HepG2 (cell line): ENCODE measurements around the gene DVL3. TPM values are rescaled to one million over a fixed set of nuclear protein-coding genes. Genes with fewer than 3 reads are reported as not detected.

Source experiments
- AHR ChIP-seq: IDR thresholded peaks from 2 replicates; pipeline ENCODE4 v1.6.1; 2018; ENCODE audit warnings: missing genetic modification reagents, missing compliant biosample characterization
- HOXA5 ChIP-seq: sonication (generic); formaldehyde crosslinking; IDR thresholded peaks from 2 replicates; pipeline ENCODE4 v1.4.0; 2020; ENCODE audit warnings: missing genetic modification reagents
- NFE2 ChIP-seq: sonication (generic); formaldehyde crosslinking; IDR thresholded peaks from 2 replicates; pipeline ENCODE4 v1.4.0; 2020; ENCODE audit warnings: missing genetic modification reagents
- PHF8 ChIP-seq: sonication (generic); formaldehyde crosslinking; IDR thresholded peaks from 2 replicates; pipeline ENCODE4 v1.5.0; 2020; ENCODE audit warnings: missing genetic modification reagents
- SCMH1 ChIP-seq: sonication (generic); formaldehyde crosslinking; IDR thresholded peaks from 2 replicates; pipeline ENCODE4 v1.9.0; 2021; ENCODE audit warnings: missing genetic modification reagents, mild to moderate bottlenecking, borderline replicate concordance
- TEAD2 ChIP-seq: sonication (generic); formaldehyde crosslinking; IDR thresholded peaks from 2 replicates; pipeline ENCODE4 v1.9.0; 2021; ENCODE audit warnings: missing genetic modification reagents
- U2AF1 ChIP-seq: fragments of 200-400 bp; formaldehyde crosslinking; optimal IDR thresholded peaks from 2 replicates; pipeline ENCODE3; 2017; ENCODE audit warnings: mild to moderate bottlenecking, low read depth, low read length
- ZBTB3 ChIP-seq: sonication (generic); formaldehyde crosslinking; IDR thresholded peaks from 2 replicates; pipeline ENCODE4 v1.4.0; 2020; ENCODE audit warnings: low read depth, mild to moderate bottlenecking, moderate library complexity, missing genetic modification reagents, borderline replicate concordance
- ZNF225 ChIP-seq: sonication (generic); formaldehyde crosslinking; IDR thresholded peaks from 2 replicates; pipeline ENCODE4 v1.4.0; 2020; ENCODE audit warnings: mild to moderate bottlenecking, missing genetic modification reagents
- ZNF430 ChIP-seq: sonication (generic); formaldehyde crosslinking; IDR thresholded peaks from 2 replicates; pipeline ENCODE4 v1.9.0; 2021; ENCODE audit warnings: mild to moderate bottlenecking, missing genetic modification reagents
- ZNF549 ChIP-seq: sonication (generic); formaldehyde crosslinking; IDR thresholded peaks from 2 replicates; pipeline ENCODE4 v1.5.0; 2020; ENCODE audit warnings: missing genetic modification reagents
- ZNF562 ChIP-seq: sonication (generic); formaldehyde crosslinking; IDR thresholded peaks from 2 replicates; pipeline ENCODE4 v1.8.0; 2022; ENCODE audit warnings: missing genetic modification reagents, borderline replicate concordance
- ZNF572 ChIP-seq: sonication (generic); formaldehyde crosslinking; IDR thresholded peaks from 2 replicates; pipeline ENCODE4 v1.5.1; 2020; ENCODE audit warnings: mild to moderate bottlenecking, missing genetic modification reagents
- ZNF773 ChIP-seq: sonication (generic); formaldehyde crosslinking; IDR thresholded peaks from 2 replicates; pipeline ENCODE4 v1.4.0; 2020; ENCODE audit warnings: missing genetic modification reagents, borderline replicate concordance
- polyA plus RNA-seq, 8 experiments: library from polyadenylated mRNA; depleted of rRNA in 3 of 8; stranded (reverse) in 7 of 8; unstranded in 1 of 8; fragments of >200 nt; fragmentation: Illumina TruSeq in 4 of 8; extraction: Trizol in 4 of 8; gene quantifications; 2 replicates each; pipeline versions ENCODE4 v1.2.1 to v1.2.3, GENCODE V29; 2011 to 2016; ENCODE audit warnings: low read depth in 4 of 8, missing spikeins in 1 of 8, mixed read lengths in 1 of 8; ENCODE audit not compliant: insufficient read depth in 1 of 8
- total RNA-seq, 5 experiments: library from RNA; depleted of rRNA; stranded (reverse); fragments of >200 nt; fragmentation: Illumina TruSeq; extraction: Trizol; gene quantifications; 2 replicates each; pipeline ENCODE4 v1.2.3, GENCODE V29; 2016; ENCODE audit warnings: low read depth in 1 of 5
- TF ChIP-seq, protein P1 (sequence below): sonication (generic); formaldehyde crosslinking; IDR thresholded peaks from 2 replicates; pipeline ENCODE4 v1.4.0; 2020; ENCODE audit warnings: mild to moderate bottlenecking, missing genetic modification reagents
- TF ChIP-seq, protein P2 (sequence below): sonication (generic); formaldehyde crosslinking; IDR thresholded peaks from 2 replicates; pipeline ENCODE4 v1.5.0; 2020; ENCODE audit warnings: missing genetic modification reagents, mild to moderate bottlenecking, borderline replicate concordance
- TF ChIP-seq, protein P3 (sequence below): sonication (generic); formaldehyde crosslinking; IDR thresholded peaks from 2 replicates; pipeline ENCODE4 v1.4.0; 2020; ENCODE audit warnings: missing genetic modification reagents, borderline replicate concordance
- TF ChIP-seq, protein P4 (sequence below): sonication (generic); formaldehyde crosslinking; IDR thresholded peaks from 2 replicates; pipeline ENCODE4 v1.4.0; 2020; ENCODE audit warnings: missing genetic modification reagents
- TF ChIP-seq, protein P5 (sequence below): sonication (generic); formaldehyde crosslinking; IDR thresholded peaks from 2 replicates; pipeline ENCODE4 v1.8.0; 2022; ENCODE audit warnings: missing genetic modification reagents, mild to moderate bottlenecking, borderline replicate concordance

DVL3 gene
- total and polyA plus RNA-seq, 2 of the 13 experiments (the other 11 are each of a cell fraction or from before 2014, with no cell fraction given), result 29.0 to 36.1 TPM

DNA sequence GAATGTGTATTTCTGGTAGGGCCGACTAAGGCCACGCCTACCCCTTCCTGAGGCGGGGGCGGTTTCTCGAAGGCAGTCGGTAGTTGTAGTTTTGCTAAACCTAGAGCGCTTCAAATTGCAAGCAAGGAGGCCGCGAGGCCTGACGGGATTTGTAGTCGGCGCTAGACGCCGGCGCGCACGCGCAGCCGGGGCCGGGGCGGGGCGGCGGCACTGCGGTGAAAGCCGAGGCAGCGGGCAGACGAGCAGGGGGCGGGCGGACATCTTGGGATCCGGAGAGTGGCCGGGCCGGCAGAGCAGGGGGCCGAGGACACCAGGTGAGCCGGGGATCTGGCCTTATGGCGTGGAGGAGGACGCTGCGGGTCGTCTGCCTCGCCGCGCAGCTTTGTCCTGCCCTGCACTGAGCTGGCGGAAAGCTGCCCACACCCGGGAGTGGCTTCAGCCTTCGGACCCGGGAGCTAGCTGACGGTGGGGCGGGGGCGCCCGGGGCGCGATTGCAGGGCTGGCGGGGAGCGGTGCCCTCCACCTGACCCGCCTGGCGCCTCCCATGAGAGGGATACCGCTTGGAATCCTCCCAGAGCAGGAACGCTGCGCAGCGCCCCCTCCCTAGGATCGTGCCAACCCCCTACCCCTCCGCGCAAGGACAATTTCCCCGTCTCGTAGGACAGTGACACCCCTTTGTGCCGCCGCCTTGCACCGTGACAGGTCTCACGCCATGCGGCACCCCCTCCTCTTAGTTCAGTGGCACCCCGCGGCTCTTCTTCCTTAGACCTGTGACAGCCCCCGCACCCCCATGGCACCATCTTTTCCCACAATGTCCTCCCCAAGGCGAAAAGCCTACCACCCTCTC lies 19.7 kb downstream of the DVL3 start, which contains the start of gene AP2M1 (continued):
- TF ChIP-seq ZNF773 (CRISPR knock-in tag) (peak; percentile 50; the same call in 1 of the 2 replicates), U2AF1 (no peak), ZNF430 (CRISPR knock-in tag) (no peak; the same call in 1 of the 2 replicates), SCMH1 (no peak), AHR (CRISPR knock-in tag) (0 out of 2 replicates have a peak, but pooled peaks have one; percentile 38), NFE2 (CRISPR knock-in tag) (no peak), ZNF549 (CRISPR knock-in tag) (no peak), ZNF572 (CRISPR knock-in tag) (no peak), ZNF225 (no peak), ZBTB3 (CRISPR knock-in tag) (no peak), ZNF562 (CRISPR knock-in tag) (no peak), PHF8 (peak; percentile 84), HOXA5 (CRISPR knock-in tag) (peak; percentile 36; the same call in 1 of the 2 replicates), TEAD2 (no peak)
- TF ChIP-seq, protein P1, sequence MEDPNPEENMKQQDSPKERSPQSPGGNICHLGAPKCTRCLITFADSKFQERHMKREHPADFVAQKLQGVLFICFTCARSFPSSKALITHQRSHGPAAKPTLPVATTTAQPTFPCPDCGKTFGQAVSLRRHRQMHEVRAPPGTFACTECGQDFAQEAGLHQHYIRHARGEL, result no peak
- TF ChIP-seq, protein P2, sequence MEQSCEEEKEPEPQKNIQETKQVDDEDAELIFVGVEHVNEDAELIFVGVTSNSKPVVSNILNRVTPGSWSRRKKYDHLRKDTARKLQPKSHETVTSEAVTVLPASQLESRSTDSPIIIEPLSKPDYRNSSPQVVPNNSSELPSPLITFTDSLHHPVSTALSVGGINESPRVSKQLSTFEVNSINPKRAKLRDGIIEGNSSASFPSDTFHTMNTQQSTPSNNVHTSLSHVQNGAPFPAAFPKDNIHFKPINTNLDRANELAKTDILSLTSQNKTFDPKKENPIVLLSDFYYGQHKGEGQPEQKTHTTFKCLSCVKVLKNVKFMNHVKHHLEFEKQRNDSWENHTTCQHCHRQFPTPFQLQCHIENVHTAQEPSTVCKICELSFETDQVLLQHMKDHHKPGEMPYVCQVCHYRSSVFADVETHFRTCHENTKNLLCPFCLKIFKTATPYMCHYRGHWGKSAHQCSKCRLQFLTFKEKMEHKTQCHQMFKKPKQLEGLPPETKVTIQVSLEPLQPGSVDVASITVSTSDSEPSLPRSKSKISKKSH (CRISPR knock-in tag), result peak; percentile 62; the same call in 1 of the 2 replicates
- TF ChIP-seq, protein P3, sequence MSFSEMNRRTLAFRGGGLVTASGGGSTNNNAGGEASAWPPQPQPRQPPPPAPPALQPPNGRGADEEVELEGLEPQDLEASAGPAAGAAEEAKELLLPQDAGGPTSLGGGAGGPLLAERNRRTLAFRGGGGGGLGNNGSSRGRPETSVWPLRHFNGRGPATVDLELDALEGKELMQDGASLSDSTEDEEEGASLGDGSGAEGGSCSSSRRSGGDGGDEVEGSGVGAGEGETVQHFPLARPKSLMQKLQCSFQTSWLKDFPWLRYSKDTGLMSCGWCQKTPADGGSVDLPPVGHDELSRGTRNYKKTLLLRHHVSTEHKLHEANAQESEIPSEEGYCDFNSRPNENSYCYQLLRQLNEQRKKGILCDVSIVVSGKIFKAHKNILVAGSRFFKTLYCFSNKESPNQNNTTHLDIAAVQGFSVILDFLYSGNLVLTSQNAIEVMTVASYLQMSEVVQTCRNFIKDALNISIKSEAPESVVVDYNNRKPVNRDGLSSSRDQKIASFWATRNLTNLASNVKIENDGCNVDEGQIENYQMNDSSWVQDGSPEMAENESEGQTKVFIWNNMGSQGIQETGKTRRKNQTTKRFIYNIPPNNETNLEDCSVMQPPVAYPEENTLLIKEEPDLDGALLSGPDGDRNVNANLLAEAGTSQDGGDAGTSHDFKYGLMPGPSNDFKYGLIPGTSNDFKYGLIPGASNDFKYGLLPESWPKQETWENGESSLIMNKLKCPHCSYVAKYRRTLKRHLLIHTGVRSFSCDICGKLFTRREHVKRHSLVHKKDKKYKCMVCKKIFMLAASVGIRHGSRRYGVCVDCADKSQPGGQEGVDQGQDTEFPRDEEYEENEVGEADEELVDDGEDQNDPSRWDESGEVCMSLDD, result no peak
- TF ChIP-seq, protein P4, sequence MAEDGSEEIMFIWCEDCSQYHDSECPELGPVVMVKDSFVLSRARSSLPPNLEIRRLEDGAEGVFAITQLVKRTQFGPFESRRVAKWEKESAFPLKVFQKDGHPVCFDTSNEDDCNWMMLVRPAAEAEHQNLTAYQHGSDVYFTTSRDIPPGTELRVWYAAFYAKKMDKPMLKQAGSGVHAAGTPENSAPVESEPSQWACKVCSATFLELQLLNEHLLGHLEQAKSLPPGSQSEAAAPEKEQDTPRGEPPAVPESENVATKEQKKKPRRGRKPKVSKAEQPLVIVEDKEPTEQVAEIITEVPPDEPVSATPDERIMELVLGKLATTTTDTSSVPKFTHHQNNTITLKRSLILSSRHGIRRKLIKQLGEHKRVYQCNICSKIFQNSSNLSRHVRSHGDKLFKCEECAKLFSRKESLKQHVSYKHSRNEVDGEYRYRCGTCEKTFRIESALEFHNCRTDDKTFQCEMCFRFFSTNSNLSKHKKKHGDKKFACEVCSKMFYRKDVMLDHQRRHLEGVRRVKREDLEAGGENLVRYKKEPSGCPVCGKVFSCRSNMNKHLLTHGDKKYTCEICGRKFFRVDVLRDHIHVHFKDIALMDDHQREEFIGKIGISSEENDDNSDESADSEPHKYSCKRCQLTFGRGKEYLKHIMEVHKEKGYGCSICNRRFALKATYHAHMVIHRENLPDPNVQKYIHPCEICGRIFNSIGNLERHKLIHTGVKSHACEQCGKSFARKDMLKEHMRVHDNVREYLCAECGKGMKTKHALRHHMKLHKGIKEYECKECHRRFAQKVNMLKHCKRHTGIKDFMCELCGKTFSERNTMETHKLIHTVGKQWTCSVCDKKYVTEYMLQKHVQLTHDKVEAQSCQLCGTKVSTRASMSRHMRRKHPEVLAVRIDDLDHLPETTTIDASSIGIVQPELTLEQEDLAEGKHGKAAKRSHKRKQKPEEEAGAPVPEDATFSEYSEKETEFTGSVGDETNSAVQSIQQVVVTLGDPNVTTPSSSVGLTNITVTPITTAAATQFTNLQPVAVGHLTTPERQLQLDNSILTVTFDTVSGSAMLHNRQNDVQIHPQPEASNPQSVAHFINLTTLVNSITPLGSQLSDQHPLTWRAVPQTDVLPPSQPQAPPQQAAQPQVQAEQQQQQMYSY (CRISPR knock-in tag), result no peak
- TF ChIP-seq, protein P5, sequence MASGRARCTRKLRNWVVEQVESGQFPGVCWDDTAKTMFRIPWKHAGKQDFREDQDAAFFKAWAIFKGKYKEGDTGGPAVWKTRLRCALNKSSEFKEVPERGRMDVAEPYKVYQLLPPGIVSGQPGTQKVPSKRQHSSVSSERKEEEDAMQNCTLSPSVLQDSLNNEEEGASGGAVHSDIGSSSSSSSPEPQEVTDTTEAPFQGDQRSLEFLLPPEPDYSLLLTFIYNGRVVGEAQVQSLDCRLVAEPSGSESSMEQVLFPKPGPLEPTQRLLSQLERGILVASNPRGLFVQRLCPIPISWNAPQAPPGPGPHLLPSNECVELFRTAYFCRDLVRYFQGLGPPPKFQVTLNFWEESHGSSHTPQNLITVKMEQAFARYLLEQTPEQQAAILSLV (CRISPR knock-in tag), result peak; percentile 80; the same call in 1 of the 2 replicates
